GM21619 (cell line): ENCODE measurements around the gene QRICH2.
"Not testable (repeated sequence)": the region's sequence is repeated elsewhere in the genome, so short reads cannot be mapped to it uniquely, and the experiment has no call there.

Source experiments
- ATAC-seq: cut with Tn5 transposase; IDR thresholded peaks from one replicate; pipeline ENCODE4 v1.9.1; 2021; ENCODE audit not compliant: unreplicated experiment

QRICH2 gene

GRCh38 chr17:76333673-76334505 lies 25.8 kb upstream of the QRICH2 start:
- no peak for ATAC-seq

GRCh38 chr17:76331083-76331482 lies 23.0 kb upstream of the QRICH2 start:
- ATAC-seq: no peak

GRCh38 chr17:76329664-76330063 lies 21.6 kb upstream of the QRICH2 start:
- ATAC-seq: no peak

GRCh38 chr17:76327696-76328095 lies 19.6 kb upstream of the QRICH2 start:
- no peak for ATAC-seq

GRCh38 chr17:76326306-76326705 lies 18.2 kb upstream of the QRICH2 start:
- no peak for ATAC-seq

- no peak for ATAC-seq
Measured at GRCh38 chr17:76318586-76318985, 10.5 kb upstream of the QRICH2 start.

- ATAC-seq: no peak
Measured at GRCh38 chr17:76317535-76317934, 9.5 kb upstream of the QRICH2 start.

GRCh38 chr17:76314392-76315227 lies 6.5 kb upstream of the QRICH2 start:
- ATAC-seq: no peak

GRCh38 chr17:76312735-76313134 lies 4.7 kb upstream of the QRICH2 start:
- ATAC-seq: no peak

GRCh38 chr17:76309461-76309860 lies 1.4 kb upstream of the QRICH2 start:
- no peak for ATAC-seq

- ATAC-seq: no peak
Measured at GRCh38 chr17:76307299-76307965, 644 bp downstream of the QRICH2 start.

- not testable (repeated sequence) for ATAC-seq
Measured at GRCh38 chr17:76305135-76305454, 3.0 kb downstream of the QRICH2 start.

GRCh38 chr17:76304226-76305134 lies 3.6 kb downstream of the QRICH2 start:
- no peak for ATAC-seq

GRCh38 chr17:76297436-76297835 lies 10.6 kb downstream of the QRICH2 start:
- ATAC-seq: no peak

GRCh38 chr17:76296889-76297288 lies 11.2 kb downstream of the QRICH2 start:
- ATAC-seq: no peak

GRCh38 chr17:76296186-76296585 lies 11.9 kb downstream of the QRICH2 start:
- ATAC-seq: no peak

- ATAC-seq: no peak
Measured at GRCh38 chr17:76293106-76293505, 15.0 kb downstream of the QRICH2 start.

- no peak for ATAC-seq
Measured at GRCh38 chr17:76292567-76292966, 15.5 kb downstream of the QRICH2 start.

- no peak for ATAC-seq
Measured at GRCh38 chr17:76281573-76282371, 26.3 kb downstream of the QRICH2 start.

GRCh38 chr17:76280650-76281049 lies 27.4 kb downstream of the QRICH2 start:
- no peak for ATAC-seq
